Peyer's patch (tissue), 4 donors: ENCODE results near the gene C16orf92.
A peak's percentile ranks its signal among the peaks of the same experiment; 100 is the strongest.

Experiments
- CTCF ChIP-seq, 6 experiments: fragments of 450-650 bp in 4 of 6; fragments of 200-600 bp in 2 of 6; sonication (generic) in 1 of 6; IDR thresholded peaks; one replicate each; pipeline ENCODE4 v1.5.1; 2017 to 2019; ENCODE audit warnings: antibody characterized with exemption in 6 of 6, mild to moderate bottlenecking in 3 of 6, moderate library complexity in 1 of 6
- POLR2A ChIP-seq, 2 donors: fragments of 450-650 bp; IDR thresholded peaks; one replicate each; pipeline ENCODE4 v1.5.1; 2017; ENCODE audit warnings: antibody characterized with exemption in 2 of 2, mild to moderate bottlenecking in 2 of 2, moderate library complexity in 2 of 2

- TF ChIP-seq CTCF (IDR thresholded peaks at IDR 0.05) (peak in 4 of 6 experiments; percentile 52 to 63 (median 58)), POLR2A (IDR thresholded peaks at IDR 0.05) (no peak)
Measured at GRCh38 chr16:30054959-30055553, 32.1 kb downstream of the C16orf92 start.
